ENCODE data around the gene GGA1. TPM values are rescaled to one million over a fixed set of nuclear protein-coding genes. Genes with fewer than 3 reads are reported as not detected.

Gene GGA1
- total RNA-seq, 3 donors from 2014 or later: 70.4 to 79.0 (median 74.3) TPM

- TF ChIP-seq CTCF (IDR thresholded peaks at IDR 0.05): no peak
- H3K4me1 ChIP-seq (ENCODE audit: low read depth): peaks cover 60% of the 10 kb centered on the region
- peak overlapping the region; percentile 65 for H3K4me3 ChIP-seq
- H3K9me3 ChIP-seq: no peaks in the 10 kb centered on the region
- peak; percentile 23 for ATAC-seq
- H3K36me3 ChIP-seq (ENCODE audit: low read depth): no peaks in the 10 kb centered on the region
- DNase-seq: peak in 2 of 3 donors; percentile 55 to 73
- intact Hi-C loops (cut with DNase I, micrococcal nuclease): loop anchor here (5.0 to 10.0 kb wide), 3 partner anchors 41 to 154 kb away; partner anchors contain the start of gene NOL12 (in 1 of the 2)
Measured at GRCh38 chr22:37640591-37641560, 32.2 kb downstream of the GGA1 start.

- peak; percentile 60 for ATAC-seq
- intact Hi-C loops (cut with DNase I, micrococcal nuclease): loop anchor here (5.0 to 10.0 kb wide), 3 partner anchors 41 to 153 kb away; partner anchors contain the start of gene NOL12 (in 1 of the 2)
- Histone ChIP-seq H3K36me3 (ENCODE audit: low read depth) (no peaks in the 10 kb centered on the region), H3K9me3 (no peaks in the 10 kb centered on the region), H3K4me1 (ENCODE audit: low read depth) (peaks cover 54% of the 10 kb centered on the region), H3K4me3 (no peak overlapping the region)
- TF ChIP-seq CTCF (IDR thresholded peaks at IDR 0.05): no peak
- peak in 1 of 3 donors; percentile 81 for DNase-seq
Measured at GRCh38 chr22:37641561-37641949, 32.9 kb downstream of the GGA1 start.

- H3K4me1 ChIP-seq (ENCODE audit: low read depth): peaks cover 37% of the 10 kb centered on the region
- H3K9me3 ChIP-seq: no peaks in the 10 kb centered on the region
- no peaks in the 10 kb centered on the region for H3K36me3 ChIP-seq (ENCODE audit: low read depth)
- ATAC-seq (peak; percentile 51), DNase-seq (peak; percentile 89 to 96 (median 95))
- peak; percentile 92 for TF ChIP-seq CTCF (IDR thresholded peaks at IDR 0.05)
- no peak overlapping the region for H3K4me3 ChIP-seq
- intact Hi-C loops (cut with DNase I, micrococcal nuclease): loop anchor here (5.0 to 10.0 kb wide), 3 partner anchors 39 to 151 kb away; partner anchors contain the start of gene NOL12 (in 1 of the 2)
Measured at GRCh38 chr22:37643225-37643847, 34.7 kb downstream of the GGA1 start.

- no peak for TF ChIP-seq CTCF (IDR thresholded peaks at IDR 0.05)
- Histone ChIP-seq H3K36me3 (ENCODE audit: low read depth) (no peaks in the 10 kb centered on the region), H3K9me3 (no peaks in the 10 kb centered on the region), H3K4me1 (ENCODE audit: low read depth) (peaks cover 14% of the 10 kb centered on the region), H3K4me3 (no peak overlapping the region)
- ATAC-seq (peak; percentile 6), DNase-seq (no peak)
- intact Hi-C loops (cut with DNase I, micrococcal nuclease): loop anchor here in 1 of 2 donors (10.0 kb wide), 1 partner anchor 147 kb away; no protein-coding TSS in a partner anchor
Measured at GRCh38 chr22:37647317-37647716, 38.7 kb downstream of the GGA1 start.

- no peak for TF ChIP-seq CTCF (IDR thresholded peaks at IDR 0.05)
- Histone ChIP-seq H3K9me3 (no peaks in the 10 kb centered on the region), H3K4me1 (ENCODE audit: low read depth) (peaks cover 9% of the 10 kb centered on the region), H3K4me3 (no peak overlapping the region), H3K36me3 (ENCODE audit: low read depth) (peaks cover under 1% of the 10 kb centered on the region)
- peak; percentile 78 for ATAC-seq
- peak in 2 of 3 donors; percentile 57 to 67 for DNase-seq
- intact Hi-C loops (cut with DNase I, micrococcal nuclease): loop anchor here in 1 of 2 donors (10.0 kb wide), 1 partner anchor 147 kb away; no protein-coding TSS in a partner anchor
Measured at GRCh38 chr22:37647928-37648327, 39.3 kb downstream of the GGA1 start.
